HepG2 (cell line): ENCODE results near the gene ARHGEF26.

Experiments used
- CTCF ChIP-seq: sonication (generic); formaldehyde crosslinking; IDR thresholded peaks from 2 replicates; pipeline ENCODE4 v1.5.0; 2020; ENCODE audit warnings: mild to moderate bottlenecking, missing genetic modification reagents, moderate library complexity
- DNMT1 ChIP-seq: sonication (generic); formaldehyde crosslinking; IDR thresholded peaks from 2 replicates; pipeline ENCODE4 v1.5.1; 2020; ENCODE audit warnings: mild to moderate bottlenecking, missing genetic modification reagents
- ELF1 ChIP-seq: sonication (generic); formaldehyde crosslinking; IDR thresholded peaks from 2 replicates; pipeline ENCODE4 v1.4.0; 2020; ENCODE audit warnings: missing genetic modification reagents
- KAT7 ChIP-seq: IDR thresholded peaks from 2 replicates; pipeline ENCODE4 v1.6.1; 2018; ENCODE audit warnings: borderline replicate concordance, missing compliant biosample characterization
- KDM1A ChIP-seq: IDR thresholded peaks from 2 replicates; pipeline ENCODE4 v1.6.1; 2016; ENCODE audit warnings: missing compliant biosample characterization
- NFATC3 ChIP-seq: sonication (generic); formaldehyde crosslinking; IDR thresholded peaks from 2 replicates; pipeline ENCODE4 v1.5.1; 2020; ENCODE audit warnings: mild to moderate bottlenecking, missing genetic modification reagents
- PAF1 ChIP-seq: IDR thresholded peaks from 2 replicates; pipeline ENCODE4 v1.6.1; 2016; ENCODE audit warnings: missing genetic modification reagents, missing compliant biosample characterization
- RORA ChIP-seq: sonication (generic); formaldehyde crosslinking; IDR thresholded peaks from 2 replicates; pipeline ENCODE4 v1.5.0; 2020; ENCODE audit warnings: mild to moderate bottlenecking, missing genetic modification reagents, moderate library complexity
- SP1 ChIP-seq, 2 experiments: fragments of 450-650 bp in 1 of 2; sonication (generic) in 1 of 2; formaldehyde crosslinking in 1 of 2; IDR thresholded peaks; 2 replicates each; pipeline versions ENCODE4 v1.4.0 to v1.6.1; 2016 to 2020; ENCODE audit warnings: missing genetic modification reagents in 1 of 2
- TAF1 ChIP-seq: sonication (generic); formaldehyde crosslinking; IDR thresholded peaks from 2 replicates; pipeline ENCODE4 v1.4.0; 2020; ENCODE audit warnings: missing genetic modification reagents
- ZNF280B ChIP-seq: sonication (generic); formaldehyde crosslinking; IDR thresholded peaks from 2 replicates; pipeline ENCODE4 v1.5.0; 2020; ENCODE audit warnings: missing genetic modification reagents, mild to moderate bottlenecking, borderline replicate concordance

- TF ChIP-seq NFATC3 (CRISPR knock-in tag): no peak
- TF ChIP-seq RORA (CRISPR knock-in tag): no peak
- no peak for TF ChIP-seq ZNF280B (CRISPR knock-in tag)
- TF ChIP-seq CTCF (CRISPR knock-in tag): no peak
- TF ChIP-seq PAF1: no peak
- no peak for TF ChIP-seq TAF1
- no peak for TF ChIP-seq ELF1 (CRISPR knock-in tag)
- TF ChIP-seq KAT7 (CRISPR knock-in tag): no peak
- TF ChIP-seq DNMT1 (CRISPR knock-in tag): no peak
- TF ChIP-seq SP1 (IDR thresholded peaks at IDR 0.05): no peak
- TF ChIP-seq SP1 (CRISPR knock-in tag; IDR thresholded peaks at IDR 0.05): no peak
- no peak for TF ChIP-seq KDM1A (CRISPR knock-in tag)
These were observed 53.9 kb downstream of the ARHGEF26 start for GRCh38 chr3:154175041-154175440.
